GM21737 (cell line): ENCODE results near the gene RTL10.
"Not testable (repeated sequence)": the region's sequence is repeated elsewhere in the genome, so short reads cannot be mapped to it uniquely, and the experiment has no call there.

ENCODE experiments used
- ATAC-seq: cut with Tn5 transposase; IDR thresholded peaks from one replicate; pipeline ENCODE4 v1.9.1; 2021; ENCODE audit warnings: mild to moderate bottlenecking, moderate library complexity; ENCODE audit not compliant: unreplicated experiment

Gene RTL10

GRCh38 chr22:19889951-19890350, 35.3 kb upstream of the RTL10 start:
- no peak for ATAC-seq

DNA sequence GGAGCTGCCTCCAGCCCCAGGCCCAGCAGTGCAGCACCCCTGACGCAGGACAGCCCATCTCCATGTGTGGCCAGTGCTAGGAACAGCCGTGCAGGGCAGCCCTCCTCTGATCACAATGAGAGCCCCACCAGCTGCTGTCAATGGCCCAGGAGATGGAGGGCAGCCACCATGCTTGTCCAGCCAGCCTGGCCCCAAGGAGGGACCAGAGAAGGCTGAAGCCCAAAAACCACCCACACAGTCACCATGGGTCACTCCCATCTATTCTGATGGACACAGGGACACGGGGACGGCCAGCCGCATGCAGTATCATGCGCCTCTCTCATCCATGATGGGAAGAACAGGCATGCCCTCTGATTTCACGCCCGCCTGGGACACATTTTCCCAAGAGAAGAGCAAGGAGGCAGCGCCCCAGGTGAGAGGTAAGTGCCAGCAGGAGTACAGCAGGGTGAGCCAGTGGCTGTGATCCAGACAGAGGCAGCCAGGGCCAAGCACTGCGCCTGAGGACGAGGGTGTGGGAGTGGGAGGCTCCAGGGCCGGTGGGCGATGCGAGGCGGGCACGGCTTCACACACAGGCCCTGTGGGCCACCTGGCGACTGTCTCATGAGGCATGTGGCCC, 33.6 kb upstream of the RTL10 start:
- ATAC-seq = no peak

DNA sequence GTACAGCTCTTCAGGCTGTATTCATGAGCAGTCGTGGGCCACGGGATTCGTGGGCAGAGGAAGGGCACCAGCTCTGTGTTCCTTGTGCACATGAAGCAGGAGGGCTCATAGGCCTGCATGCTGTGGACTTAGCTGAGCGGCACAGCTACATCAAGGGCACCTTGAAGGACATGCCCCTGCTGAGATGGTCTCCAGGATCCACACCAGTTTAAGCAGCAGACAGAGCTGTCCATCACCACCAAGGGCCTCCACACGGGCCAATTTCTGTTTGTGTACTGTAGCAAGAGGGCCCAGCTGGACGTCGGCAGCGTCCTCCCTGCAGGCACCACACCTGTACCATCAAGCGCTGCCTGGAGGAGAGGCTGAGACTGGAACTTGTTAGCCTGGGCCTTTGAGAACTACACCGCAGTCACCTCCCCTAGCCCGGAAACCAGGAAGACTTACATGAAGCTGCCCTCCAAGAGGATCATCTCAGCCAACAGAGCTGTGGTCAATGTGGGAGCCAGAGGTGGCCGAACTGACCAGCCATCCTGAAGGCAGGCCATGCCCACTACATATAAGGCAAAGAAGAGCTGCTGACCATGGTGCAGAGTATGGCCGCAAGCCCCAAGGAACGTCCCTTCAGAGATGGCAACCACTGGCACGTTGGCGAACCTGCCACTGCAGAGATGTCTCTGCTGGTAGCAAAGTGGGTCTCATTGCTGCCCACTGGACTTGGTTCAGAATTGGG, 32.7 kb upstream of the RTL10 start:
- no peak for ATAC-seq

DNA sequence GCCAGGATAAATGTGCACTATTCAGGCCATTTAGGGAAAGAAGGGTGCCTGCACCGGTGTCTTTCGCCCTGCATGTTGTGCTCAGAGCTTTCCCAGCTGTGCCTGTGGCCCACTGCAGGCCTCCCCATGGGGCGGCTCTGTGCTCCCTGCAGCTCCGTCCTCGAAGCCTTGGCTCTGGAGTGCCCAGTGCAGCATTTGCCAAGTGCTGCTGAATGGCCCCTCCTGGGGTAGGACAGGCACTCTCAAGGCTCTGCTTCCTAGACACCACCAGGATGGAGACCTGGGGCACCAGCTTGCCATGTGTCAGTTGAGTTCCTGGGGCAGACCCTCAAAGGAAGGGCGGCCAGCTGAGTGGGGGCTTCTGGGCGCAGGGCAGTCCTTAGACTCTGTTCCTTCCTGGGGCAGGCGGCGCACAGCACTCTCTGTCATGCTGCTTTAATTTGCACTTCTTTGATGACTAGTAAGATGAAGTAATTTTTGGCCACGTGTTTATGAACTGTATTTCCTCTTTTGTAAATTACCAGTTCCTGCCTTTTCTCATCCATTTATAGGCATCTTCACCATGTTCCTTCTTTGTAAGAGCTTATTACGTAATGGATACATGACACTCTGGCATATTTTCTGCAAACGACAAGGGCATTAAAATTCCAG, 32.1 kb upstream of the RTL10 start:
- ATAC-seq = no peak

- ATAC-seq = no peak
These were observed 31.3 kb upstream of the RTL10 start for GRCh38 chr22:19885841-19886592.

GRCh38 chr22:19884954-19885751, 30.5 kb upstream of the RTL10 start:
- no peak for ATAC-seq

DNA sequence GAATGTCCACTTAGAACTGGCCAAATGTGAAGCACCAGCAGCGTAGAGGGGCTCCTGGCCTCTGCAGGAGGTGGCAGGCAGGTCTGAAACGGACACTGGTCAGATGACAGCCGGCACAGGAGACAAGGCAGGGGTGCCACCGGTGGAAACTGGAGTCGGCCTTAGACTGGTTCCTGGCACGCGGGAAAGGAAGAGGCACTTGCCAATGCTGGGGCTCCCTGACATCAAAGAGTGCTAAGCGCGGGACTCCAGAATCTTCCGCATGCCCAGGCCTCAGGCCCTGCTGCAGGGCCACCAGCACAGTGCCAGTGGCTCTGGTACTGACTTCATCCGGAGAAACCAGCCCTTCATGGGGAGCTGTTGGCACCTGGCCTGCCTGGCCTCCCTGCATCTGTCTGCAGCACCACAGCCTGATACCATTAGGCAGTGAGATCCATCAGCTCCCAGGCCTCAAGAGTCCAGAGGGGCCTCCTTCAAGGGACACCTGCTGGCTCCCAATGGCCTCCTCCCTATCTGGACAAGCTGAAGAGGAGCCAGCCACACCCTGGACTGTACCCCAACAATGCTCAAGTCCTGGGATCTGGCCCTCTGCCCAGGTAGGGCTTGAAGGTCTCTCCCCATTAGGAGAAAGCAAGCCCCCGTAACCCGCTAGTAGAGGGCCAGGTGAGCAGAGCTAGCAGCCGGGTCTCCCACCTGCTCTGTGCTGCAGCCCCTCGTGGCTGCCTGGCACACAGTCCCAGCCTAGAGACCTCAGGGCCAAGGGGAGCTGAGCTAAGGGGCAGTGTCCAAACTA, 29.7 kb upstream of the RTL10 start:
- ATAC-seq = no peak

DNA sequence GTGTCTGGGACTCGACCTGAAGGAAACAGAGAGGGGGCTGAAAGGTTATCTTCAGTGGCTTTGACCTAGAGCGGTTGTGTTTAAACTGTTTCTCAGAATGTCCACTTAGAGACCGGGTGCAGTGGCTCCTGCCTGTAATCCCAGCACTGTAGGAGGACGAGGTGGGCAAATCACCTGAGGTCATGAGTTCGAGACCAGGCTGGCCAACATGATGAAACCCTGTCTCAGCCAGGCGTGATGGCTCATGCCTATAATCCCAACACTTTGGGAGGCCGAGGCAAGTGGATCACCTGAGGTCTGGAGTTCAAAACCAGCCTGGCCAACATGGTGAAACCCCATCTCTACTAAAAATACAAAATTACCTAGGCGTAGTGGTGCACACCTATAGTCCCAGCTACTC, 28.8 kb upstream of the RTL10 start:
- ATAC-seq = not testable (repeated sequence)

- ATAC-seq = no peak
These were observed 28.0 kb upstream of the RTL10 start for GRCh38 chr22:19882446-19883381.

- ATAC-seq = no peak
These were observed 26.3 kb upstream of the RTL10 start for GRCh38 chr22:19880786-19881569.

GRCh38 chr22:19879992-19880785, 25.5 kb upstream of the RTL10 start:
- no peak for ATAC-seq

- ATAC-seq = no peak
These were observed 24.9 kb upstream of the RTL10 start for GRCh38 chr22:19879643-19879991.

- no peak for ATAC-seq
These were observed 24.5 kb upstream of the RTL10 start for GRCh38 chr22:19879246-19879570.

DNA sequence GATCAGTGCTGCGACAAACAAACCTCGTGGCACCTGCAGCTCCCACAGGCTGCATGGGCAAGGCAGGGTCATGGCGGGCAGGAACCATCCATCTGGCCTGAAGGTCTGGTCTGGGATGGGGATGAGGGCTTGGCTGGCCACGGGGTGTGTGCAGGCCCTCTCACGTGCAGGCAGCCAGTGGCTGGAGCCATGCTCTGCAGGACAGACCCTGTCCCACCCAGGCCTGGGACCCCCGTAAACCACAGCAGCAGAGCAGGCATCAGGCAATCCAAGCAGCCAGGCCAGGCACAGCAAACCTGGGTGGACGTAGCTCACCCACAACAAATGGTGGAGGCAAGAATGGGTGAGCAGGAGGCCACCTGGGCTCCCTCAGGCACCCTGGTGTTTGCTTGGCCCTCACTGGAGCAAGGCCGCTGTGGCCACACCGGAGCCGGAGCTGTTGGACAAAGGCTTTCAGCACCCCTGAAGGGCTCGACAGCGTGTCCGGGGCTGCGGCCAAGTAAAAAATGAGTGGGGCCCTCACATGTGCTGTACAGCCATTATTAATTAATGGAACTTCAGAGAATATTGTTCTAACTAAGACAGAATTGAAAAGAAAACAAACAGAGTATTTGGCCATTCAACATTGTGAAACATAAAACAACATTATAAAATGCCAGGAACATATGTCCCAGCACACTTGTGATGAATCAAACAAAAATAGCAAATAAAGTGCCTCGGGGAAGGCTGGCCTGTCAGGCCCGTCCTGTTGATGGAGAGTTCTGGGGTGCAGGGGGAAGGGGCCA, 24.0 kb upstream of the RTL10 start:
- ATAC-seq = no peak

- no peak for ATAC-seq
These were observed 23.1 kb upstream of the RTL10 start for GRCh38 chr22:19877626-19878339.
